ENCODE data around the gene ADAR. TPM values are rescaled to one million over a fixed set of nuclear protein-coding genes. Genes with fewer than 3 reads are reported as not detected.

Gene ADAR
- total RNA-seq, 1 donor from 2014 or later, result 148 TPM

GRCh38 chr1:154558720-154559465 is 49.1 kb downstream of the ADAR start:
- no peak for TF ChIP-seq CTCF (conservative IDR thresholded peaks at IDR 0.05)
- DNase-seq (ENCODE audit: low read depth, low spot score), result peak; percentile 95
- peak overlapping the region; percentile 92 for H3K4me3 Mint-ChIP-seq
- H3K27ac Mint-ChIP-seq (ENCODE audit: unreplicated experiment), result peak overlapping the region; percentile 99
- H3K9me3 Mint-ChIP-seq, result no peaks in the 10 kb centered on the region
- no peaks in the 10 kb centered on the region for H3K36me3 Mint-ChIP-seq (ENCODE audit: low read depth)
- H3K4me1 Mint-ChIP-seq, result peaks cover 41% of the 10 kb centered on the region
- peaks cover 3% of the 10 kb centered on the region for H3K27me3 Mint-ChIP-seq (ENCODE audit: low read depth)

- peak; percentile 23 for DNase-seq (ENCODE audit: low read depth, low spot score)
- H3K9me3 Mint-ChIP-seq, result no peaks in the 10 kb centered on the region
- peak within 1 kb of the TSS; percentile 99 for H3K27ac Mint-ChIP-seq (ENCODE audit: unreplicated experiment)
- TF ChIP-seq CTCF (conservative IDR thresholded peaks at IDR 0.05), result no peak
- H3K4me3 Mint-ChIP-seq, result peak within 1 kb of the TSS; percentile 95
- peaks cover 3% of the 10 kb centered on the region for H3K36me3 Mint-ChIP-seq (ENCODE audit: low read depth)
- H3K27me3 Mint-ChIP-seq (ENCODE audit: low read depth), result peaks cover 3% of the 10 kb centered on the region
- peaks cover 41% of the 10 kb centered on the region for H3K4me1 Mint-ChIP-seq
Measured at GRCh38 chr1:154557939-154558719, 49.9 kb downstream of the ADAR start, which contains the start of gene UBE2Q1. TSS of gene UBE2Q1 (minus strand) at chr1:154558662. CDS start at chr1:154558553, 109 bp downstream.

DNA sequence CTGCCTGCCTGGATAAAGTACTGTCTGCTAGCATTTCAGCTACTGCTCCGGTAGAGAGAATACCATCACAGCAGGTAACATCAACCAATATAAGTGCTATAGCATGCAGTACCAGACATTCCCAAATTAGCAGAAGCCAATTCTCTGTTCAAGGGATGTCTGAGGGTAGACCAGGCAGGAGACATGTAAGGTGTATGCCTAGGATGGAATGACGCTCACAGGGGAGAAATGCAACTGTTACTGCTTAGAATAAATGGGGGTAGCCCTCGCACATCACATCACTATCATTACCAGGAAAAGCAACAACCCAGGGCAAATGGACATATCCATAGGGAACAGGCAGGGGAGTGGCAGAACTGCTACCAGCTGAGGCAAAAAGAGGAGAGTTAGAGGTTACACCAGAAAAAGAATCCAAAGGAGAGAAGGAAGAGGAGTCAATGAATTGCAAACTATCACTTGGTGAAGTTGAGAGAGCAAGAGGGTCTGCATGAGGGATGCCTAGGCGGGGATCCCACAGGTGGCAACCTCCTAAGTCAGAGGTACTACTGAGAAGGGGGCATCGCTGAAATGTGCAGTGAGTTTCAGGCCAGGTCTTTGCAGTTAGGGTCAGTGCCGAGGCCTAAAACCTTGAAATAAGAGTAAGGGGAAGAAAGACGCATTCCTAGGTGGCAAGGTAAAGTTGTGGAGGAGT is 50.6 kb downstream of the ADAR start:
- H3K27me3 Mint-ChIP-seq (ENCODE audit: low read depth), result peaks cover 3% of the 10 kb centered on the region
- TF ChIP-seq CTCF (conservative IDR thresholded peaks at IDR 0.05), result no peak
- peak overlapping the region; percentile 75 for H3K27ac Mint-ChIP-seq (ENCODE audit: unreplicated experiment)
- H3K4me1 Mint-ChIP-seq, result peaks cover 41% of the 10 kb centered on the region
- H3K9me3 Mint-ChIP-seq, result no peaks in the 10 kb centered on the region
- DNase-seq (ENCODE audit: low read depth, low spot score), result no peak
- H3K4me3 Mint-ChIP-seq, result peak overlapping the region; percentile 95
- H3K36me3 Mint-ChIP-seq (ENCODE audit: low read depth), result peaks cover 3% of the 10 kb centered on the region

DNA sequence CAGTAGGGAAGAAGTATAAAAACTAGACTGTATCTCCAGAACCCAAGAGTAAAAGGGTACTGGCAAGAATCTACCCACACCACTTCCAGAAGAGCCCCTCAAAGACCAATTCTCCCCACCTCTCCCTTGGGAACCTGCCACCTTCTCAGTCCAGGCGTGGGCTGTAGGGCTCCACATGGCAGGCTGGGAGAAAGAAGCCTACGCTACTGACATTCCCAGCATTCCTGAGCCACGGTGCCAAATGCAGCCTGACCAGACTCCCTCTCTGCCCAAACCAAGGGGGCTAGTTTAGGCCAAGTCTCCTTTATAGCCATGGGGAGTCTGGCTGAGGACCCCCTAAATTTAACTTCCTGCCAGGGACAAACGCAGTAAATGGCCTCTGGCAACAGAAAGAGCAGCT is 51.6 kb downstream of the ADAR start:
- Mint-ChIP-seq H3K4me1 (peaks cover 41% of the 10 kb centered on the region), H3K36me3 (ENCODE audit: low read depth) (peaks cover 3% of the 10 kb centered on the region), H3K27ac (ENCODE audit: unreplicated experiment) (peak overlapping the region; percentile 88), H3K4me3 (peak overlapping the region; percentile 95), H3K27me3 (ENCODE audit: low read depth) (no peaks in the 10 kb centered on the region), H3K9me3 (no peaks in the 10 kb centered on the region)
- no peak for TF ChIP-seq CTCF (conservative IDR thresholded peaks at IDR 0.05)
- DNase-seq (ENCODE audit: low read depth, low spot score), result no peak

Measured in neural crest cell (in vitro differentiated cells).